ENCODE data around the gene TBXA2R.

The TBXA2R gene

DNA sequence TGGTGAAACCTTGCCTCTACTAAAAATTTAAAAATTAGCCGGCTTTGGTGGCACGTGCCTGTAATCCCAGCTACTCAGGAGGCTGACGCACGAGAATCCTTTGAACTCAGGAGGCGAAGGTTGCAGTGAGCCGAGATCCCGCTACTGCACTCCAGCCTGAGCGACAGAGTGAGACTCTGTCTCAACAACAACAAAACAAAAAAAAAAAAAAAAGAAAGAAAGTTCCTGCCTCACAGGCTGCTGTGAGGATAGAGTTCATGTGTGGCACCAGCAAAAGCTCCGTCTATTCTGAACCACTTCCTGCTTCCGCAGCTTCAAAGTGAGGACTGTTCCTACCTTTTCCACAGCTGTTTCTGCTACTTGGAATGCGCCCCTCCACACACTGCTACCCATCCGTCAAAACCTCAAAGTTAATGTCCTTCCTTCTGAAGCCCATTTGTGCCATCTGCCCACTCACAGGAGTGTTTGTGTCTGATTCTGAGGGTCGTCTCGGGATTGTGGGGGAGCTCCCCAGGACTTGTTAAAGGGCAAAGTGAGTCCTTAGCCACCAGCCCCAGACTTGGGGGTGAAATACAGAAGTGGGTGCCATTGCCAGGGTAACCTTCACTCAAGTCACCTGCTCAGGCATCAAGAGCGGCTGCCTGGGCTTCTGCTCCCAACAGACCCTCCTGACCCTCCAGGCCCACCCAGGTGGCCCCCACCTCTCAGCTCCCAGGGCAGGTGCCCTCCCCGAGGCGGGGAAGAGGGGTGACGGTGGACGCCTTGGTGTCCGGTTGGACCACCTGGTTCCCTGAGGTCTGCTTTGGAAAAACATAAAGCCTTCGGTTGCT is 52.2 kb downstream of the TBXA2R start:
- H3K36me3 Mint-ChIP-seq (ENCODE audit: insufficient read depth) = peaks cover 25% of the 10 kb centered on the region
- peak overlapping the region; percentile 92 for H3K4me3 Mint-ChIP-seq

DNA sequence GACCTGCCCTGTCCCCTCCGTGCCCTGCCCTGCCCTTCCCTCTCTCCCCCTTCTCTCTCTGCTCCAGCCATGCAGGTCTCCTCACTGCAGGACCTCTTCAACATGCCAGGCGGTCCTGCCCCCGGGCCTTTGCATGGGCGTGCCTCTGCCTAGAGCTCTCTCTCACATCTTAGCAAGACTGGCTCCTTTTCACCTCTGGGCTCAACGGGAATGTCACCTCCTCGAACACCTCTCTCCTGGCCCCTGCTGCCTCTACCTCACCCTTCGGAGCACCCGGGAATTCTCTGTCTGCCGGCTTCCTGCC is 54.9 kb downstream of the TBXA2R start:
- H3K27ac Mint-ChIP-seq (ENCODE audit: low read depth) = no peak overlapping the region
- no peak for ATAC-seq (replicated peaks; ENCODE audit: extremely low read depth, poor library complexity, severe bottlenecking)
- no peaks in the 10 kb centered on the region for H3K9me3 Mint-ChIP-seq
- H3K27me3 Mint-ChIP-seq = no peaks in the 10 kb centered on the region
- no peak for DNase-seq (ENCODE audit: low spot score in 2 of 2)
- H3K36me3 Mint-ChIP-seq (ENCODE audit: insufficient read depth) = peaks cover 26% of the 10 kb centered on the region
- peaks cover 31% of the 10 kb centered on the region for H3K4me1 Mint-ChIP-seq
- H3K4me3 Mint-ChIP-seq = no peak overlapping the region

More for the DNA sequence above, 52.2 kb downstream of the TBXA2R start:
- H3K4me1 Mint-ChIP-seq = peaks cover 40% of the 10 kb centered on the region
- ATAC-seq (replicated peaks; ENCODE audit: extremely low read depth, poor library complexity, severe bottlenecking) (peak; percentile 41), DNase-seq (ENCODE audit: low spot score in 2 of 2) (peak in 1 of 2 donors; percentile 35)
- H3K9me3 Mint-ChIP-seq = no peaks in the 10 kb centered on the region
- no peaks in the 10 kb centered on the region for H3K27me3 Mint-ChIP-seq
- H3K27ac Mint-ChIP-seq (ENCODE audit: low read depth) = peak overlapping the region; percentile 99

DNA sequence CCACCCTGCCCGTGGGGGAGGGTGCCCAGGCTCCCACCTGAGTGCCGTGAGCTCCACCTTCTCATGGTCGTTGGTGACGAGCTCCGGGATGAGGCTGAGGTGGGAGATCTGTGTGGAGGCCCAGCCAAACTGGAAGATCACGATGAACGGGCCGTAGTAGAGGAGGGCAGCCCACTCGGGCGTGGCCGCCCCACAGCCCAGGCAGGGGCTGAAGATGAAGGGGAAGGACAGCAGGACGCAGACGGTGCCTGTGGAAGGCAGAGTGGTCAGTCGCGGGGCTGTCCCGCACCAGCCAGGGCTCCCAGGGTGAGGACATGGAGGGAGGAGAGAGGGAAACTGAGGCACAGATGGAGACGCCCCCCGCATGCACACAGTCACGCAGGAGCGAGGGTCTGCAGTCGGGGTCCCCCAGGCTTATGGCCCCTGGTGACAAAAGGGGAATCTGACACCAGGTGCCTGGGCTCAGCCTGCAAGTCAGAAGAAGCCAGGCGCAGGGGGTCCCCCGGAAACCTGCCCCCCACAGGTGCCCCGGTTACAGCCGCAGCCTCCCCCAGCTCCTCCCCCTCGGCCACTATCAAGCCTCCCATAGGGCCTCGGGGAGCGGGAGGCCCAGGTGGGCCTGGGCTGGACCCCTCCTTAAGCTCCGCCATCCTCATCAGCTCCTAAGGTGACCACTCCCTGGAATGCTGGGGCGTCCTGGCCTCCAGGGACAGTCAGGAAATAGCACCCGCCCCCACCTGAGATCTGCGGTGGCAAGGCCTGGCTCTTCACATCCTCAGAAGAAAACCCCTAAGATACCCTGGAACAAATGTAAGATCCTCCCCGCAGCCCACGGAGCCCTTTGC is 55.5 kb downstream of the TBXA2R start:
- peaks cover 25% of the 10 kb centered on the region for H3K4me1 Mint-ChIP-seq
- no peaks in the 10 kb centered on the region for H3K9me3 Mint-ChIP-seq
- no peak for DNase-seq (ENCODE audit: low spot score in 2 of 2)
- no peak overlapping the region for H3K4me3 Mint-ChIP-seq
- no peaks in the 10 kb centered on the region for H3K27me3 Mint-ChIP-seq
- no peak overlapping the region for H3K27ac Mint-ChIP-seq (ENCODE audit: low read depth)
- ATAC-seq (replicated peaks; ENCODE audit: extremely low read depth, poor library complexity, severe bottlenecking) = no peak
- peaks cover 22% of the 10 kb centered on the region for H3K36me3 Mint-ChIP-seq (ENCODE audit: insufficient read depth)

DNA sequence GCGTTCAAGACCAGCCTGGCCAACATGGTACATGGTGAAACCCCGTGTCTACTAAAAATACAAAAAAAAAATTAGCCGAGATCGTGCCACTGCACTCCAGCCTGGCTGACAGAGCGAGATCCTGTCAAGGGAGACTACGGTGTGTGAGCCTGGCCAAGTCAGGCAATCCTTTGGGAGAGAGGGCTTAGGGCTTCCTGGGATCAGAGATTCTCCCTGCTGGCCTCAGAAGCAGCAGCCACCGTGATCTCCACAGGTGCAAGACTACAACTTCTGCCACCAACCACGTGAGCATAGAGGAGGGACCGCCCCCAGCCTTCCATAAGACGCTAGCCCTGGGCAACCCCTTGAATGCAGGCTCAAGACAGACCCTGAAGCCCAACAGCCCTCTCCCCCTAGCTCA is 56.9 kb downstream of the TBXA2R start:
- H3K9me3 Mint-ChIP-seq = no peaks in the 10 kb centered on the region
- peaks cover 24% of the 10 kb centered on the region for H3K36me3 Mint-ChIP-seq (ENCODE audit: insufficient read depth)
- H3K4me1 Mint-ChIP-seq = peaks cover 25% of the 10 kb centered on the region
- H3K27ac Mint-ChIP-seq (ENCODE audit: low read depth) = no peak overlapping the region
- H3K27me3 Mint-ChIP-seq = no peaks in the 10 kb centered on the region
- no peak overlapping the region for H3K4me3 Mint-ChIP-seq
- no peak for ATAC-seq (replicated peaks; ENCODE audit: extremely low read depth, poor library complexity, severe bottlenecking)
- no peak for DNase-seq (ENCODE audit: low spot score in 2 of 2)

- H3K4me3 Mint-ChIP-seq = no peak overlapping the region
- ATAC-seq (replicated peaks; ENCODE audit: extremely low read depth, poor library complexity, severe bottlenecking) = no peak
- no peak for DNase-seq (ENCODE audit: low spot score in 2 of 2)
- H3K27ac Mint-ChIP-seq (ENCODE audit: low read depth) = no peak overlapping the region
- no peaks in the 10 kb centered on the region for H3K9me3 Mint-ChIP-seq
- peaks cover 19% of the 10 kb centered on the region for H3K4me1 Mint-ChIP-seq
- H3K36me3 Mint-ChIP-seq (ENCODE audit: insufficient read depth) = peaks cover 22% of the 10 kb centered on the region
- no peaks in the 10 kb centered on the region for H3K27me3 Mint-ChIP-seq
Observed at GRCh38 chr19:3548606-3549005, 58.1 kb downstream of the TBXA2R start.

DNA sequence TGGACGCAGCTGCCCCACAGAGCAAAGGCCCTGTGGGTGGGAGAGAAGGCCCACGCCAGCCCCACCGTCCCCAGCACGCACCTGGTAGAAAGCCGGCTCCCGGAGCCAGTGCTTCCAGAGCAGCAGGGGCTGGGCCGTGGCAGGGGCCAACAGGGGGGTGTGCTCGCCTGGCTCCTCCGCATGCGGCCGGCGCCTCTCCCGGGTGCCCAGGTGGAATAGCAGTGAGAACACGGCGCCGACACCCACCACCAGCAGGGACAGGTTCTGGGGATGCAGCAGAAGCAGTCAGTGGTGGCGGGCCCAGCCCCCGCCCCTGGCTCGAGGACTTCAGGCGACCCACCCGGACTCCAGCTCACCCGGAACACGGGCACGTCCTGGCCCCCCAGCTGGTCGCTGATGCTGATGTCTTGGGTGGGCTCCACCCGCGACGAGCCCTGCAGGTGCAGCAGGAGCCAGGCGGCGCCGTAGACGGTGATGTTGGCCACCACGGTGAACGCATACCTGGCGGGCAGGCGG is 58.9 kb downstream of the TBXA2R start:
- ATAC-seq (replicated peaks; ENCODE audit: extremely low read depth, poor library complexity, severe bottlenecking) (no peak), DNase-seq (ENCODE audit: low spot score in 2 of 2) (no peak)
- Mint-ChIP-seq H3K4me3 (no peak overlapping the region), H3K9me3 (no peaks in the 10 kb centered on the region), H3K36me3 (ENCODE audit: insufficient read depth) (peaks cover 21% of the 10 kb centered on the region), H3K27me3 (no peaks in the 10 kb centered on the region), H3K4me1 (peaks cover 19% of the 10 kb centered on the region), H3K27ac (ENCODE audit: low read depth) (no peak overlapping the region)

- Mint-ChIP-seq H3K27me3 (no peaks in the 10 kb centered on the region), H3K4me3 (no peak overlapping the region), H3K9me3 (no peaks in the 10 kb centered on the region), H3K4me1 (peaks cover 19% of the 10 kb centered on the region), H3K36me3 (ENCODE audit: insufficient read depth) (peaks cover 19% of the 10 kb centered on the region), H3K27ac (ENCODE audit: low read depth) (no peak overlapping the region)
- ATAC-seq (replicated peaks; ENCODE audit: extremely low read depth, poor library complexity, severe bottlenecking) (no peak), DNase-seq (ENCODE audit: low spot score in 2 of 2) (no peak)
Observed at GRCh38 chr19:3547301-3547731, 59.4 kb downstream of the TBXA2R start.

- Mint-ChIP-seq H3K36me3 (ENCODE audit: insufficient read depth) (peaks cover 15% of the 10 kb centered on the region), H3K4me1 (peaks cover 13% of the 10 kb centered on the region), H3K9me3 (no peaks in the 10 kb centered on the region), H3K27me3 (no peaks in the 10 kb centered on the region), H3K27ac (ENCODE audit: low read depth) (peak overlapping the region; percentile 76), H3K4me3 (no peak overlapping the region)
- ATAC-seq (replicated peaks; ENCODE audit: extremely low read depth, poor library complexity, severe bottlenecking) (no peak), DNase-seq (ENCODE audit: low spot score in 2 of 2) (no peak)
Observed at GRCh38 chr19:3546119-3546518, 60.6 kb downstream of the TBXA2R start.

GRCh38 chr19:3545669-3546034 is 61.0 kb downstream of the TBXA2R start:
- DNase-seq (ENCODE audit: low spot score in 2 of 2) (no peak), ATAC-seq (replicated peaks; ENCODE audit: extremely low read depth, poor library complexity, severe bottlenecking) (no peak)
- peak overlapping the region; percentile 76 for H3K27ac Mint-ChIP-seq (ENCODE audit: low read depth)
- no peaks in the 10 kb centered on the region for H3K9me3 Mint-ChIP-seq
- H3K4me1 Mint-ChIP-seq = peaks cover 13% of the 10 kb centered on the region
- H3K36me3 Mint-ChIP-seq (ENCODE audit: insufficient read depth) = peaks cover 17% of the 10 kb centered on the region
- no peak overlapping the region for H3K4me3 Mint-ChIP-seq
- H3K27me3 Mint-ChIP-seq = no peaks in the 10 kb centered on the region

DNA sequence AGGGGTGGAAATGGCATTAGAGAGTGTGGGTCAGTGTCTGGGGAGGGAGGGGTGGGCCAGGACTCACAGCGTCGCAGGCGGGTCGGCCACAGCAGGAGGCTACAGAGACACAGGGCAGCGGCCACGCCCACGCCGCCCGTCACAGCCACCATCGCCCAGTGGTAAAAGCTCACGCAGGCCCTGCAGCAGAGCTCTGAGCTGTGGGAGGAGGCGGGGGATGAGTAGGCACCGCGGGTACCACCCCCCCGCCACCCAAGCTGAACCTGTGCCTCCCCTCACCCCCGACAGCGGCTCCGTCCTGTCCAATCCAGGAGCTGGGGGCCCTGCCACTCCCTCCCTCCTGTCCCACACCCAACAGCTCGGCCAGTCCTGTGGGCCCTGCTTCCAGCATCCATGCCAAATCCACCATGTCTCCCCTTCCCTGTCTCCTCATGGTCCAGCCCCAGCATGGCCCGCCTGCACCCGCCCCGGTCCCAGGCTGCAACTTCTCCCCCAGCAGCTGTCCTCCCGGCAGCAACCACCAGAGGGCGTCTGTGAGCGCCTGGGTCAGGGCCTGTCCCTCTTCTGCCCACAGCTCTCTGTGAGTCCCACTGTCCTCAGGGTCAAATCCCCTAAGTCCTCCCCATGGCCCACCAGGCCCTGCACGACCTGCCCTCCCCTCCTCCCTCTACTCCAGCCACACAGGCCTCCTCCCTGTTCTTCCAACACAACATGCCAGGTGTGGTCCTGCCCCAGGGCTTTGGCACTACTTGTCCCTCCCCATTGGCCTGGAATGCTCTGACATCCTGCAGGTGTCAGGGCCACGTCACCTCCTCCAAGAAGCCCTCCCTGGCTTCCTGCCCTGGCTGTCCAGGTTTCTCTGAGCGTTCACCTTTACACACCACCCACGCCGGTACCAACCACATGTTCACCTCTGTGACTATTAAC is 61.7 kb downstream of the TBXA2R start:
- peak; percentile 49 for ATAC-seq (replicated peaks; ENCODE audit: extremely low read depth, poor library complexity, severe bottlenecking)
- Mint-ChIP-seq H3K27ac (ENCODE audit: low read depth) (peak overlapping the region; percentile 76), H3K27me3 (no peaks in the 10 kb centered on the region), H3K4me1 (peaks cover 13% of the 10 kb centered on the region), H3K36me3 (ENCODE audit: insufficient read depth) (peaks cover 17% of the 10 kb centered on the region), H3K9me3 (no peaks in the 10 kb centered on the region), H3K4me3 (no peak overlapping the region)
- peak; percentile 70 to 90 for DNase-seq (ENCODE audit: low spot score in 2 of 2)

All from central memory CD8-positive, alpha-beta T cell (primary cell).